Spleen (tissue), 11 donors: ENCODE data around the gene KIFC3. TPM values are rescaled to one million over a fixed set of nuclear protein-coding genes. Genes with fewer than 3 reads are reported as not detected.
A peak's percentile ranks its signal among the peaks of the same experiment; 100 is the strongest.

Experiments used
- DNase-seq: peaks from one replicate; pipeline ENCODE4 v3.0.0-alpha.2; 2020
- H3K27ac ChIP-seq, 8 donors: fragments of 200-600 bp; sonication (generic) in 7 of 8; 1 replicate in 4 of 8; 2 replicates in 4 of 8; pipeline versions ENCODE4 v1.5.0 to v1.8.0; 2016 to 2021; ENCODE audit warnings: inconsistent platforms in 4 of 8, mild to moderate bottlenecking in 4 of 8, moderate library complexity in 1 of 8
- H3K27me3 ChIP-seq, 7 donors: fragments of 200-600 bp; sonication (generic) in 6 of 7; replicated peaks in 1 of 7; 1 replicate in 4 of 7; 2 replicates in 3 of 7; pipeline versions ENCODE4 v1.5.0 to v1.8.0; 2016 to 2021; ENCODE audit warnings: inconsistent platforms in 3 of 7, mild to moderate bottlenecking in 1 of 7
- H3K36me3 ChIP-seq, 6 donors: fragments of 200-600 bp; sonication (generic) in 5 of 6; 1 replicate in 4 of 6; 2 replicates in 2 of 6; pipeline versions ENCODE4 v1.5.0 to v1.8.0; 2016 to 2021; ENCODE audit warnings: inconsistent platforms in 2 of 6
- H3K4me1 ChIP-seq, 6 donors: fragments of 200-600 bp; sonication (generic) in 5 of 6; 1 replicate in 3 of 6; 2 replicates in 3 of 6; pipeline versions ENCODE4 v1.5.0 to v1.8.0; 2016 to 2021; ENCODE audit warnings: inconsistent platforms in 3 of 6
- H3K4me3 ChIP-seq, 8 donors: fragments of 200-600 bp; sonication (generic) in 7 of 8; 1 replicate in 4 of 8; 2 replicates in 4 of 8; pipeline versions ENCODE4 v1.5.0 to v1.8.0; 2016 to 2021; ENCODE audit warnings: inconsistent platforms in 4 of 8, mild to moderate bottlenecking in 4 of 8, moderate library complexity in 2 of 8
- H3K9me3 ChIP-seq, 8 donors: fragments of 200-600 bp; sonication (generic) in 7 of 8; 1 replicate in 4 of 8; 2 replicates in 4 of 8; pipeline versions ENCODE4 v1.5.0 to v1.8.0; 2016 to 2021; ENCODE audit warnings: inconsistent platforms in 4 of 8
- POLR2A ChIP-seq, 3 donors: fragments of 450-650 bp; IDR thresholded peaks; one replicate each; pipeline ENCODE4 v1.5.1; 2017; ENCODE audit warnings: antibody characterized with exemption in 3 of 3, mild to moderate bottlenecking in 1 of 3
- POLR2AphosphoS5 ChIP-seq, 3 donors: sonication (generic); formaldehyde crosslinking; IDR thresholded peaks; one replicate each; pipeline ENCODE4 v1.5.1; 2017; ENCODE audit warnings: antibody characterized with exemption in 3 of 3
- WGBS, 5 donors: extraction: QIAGEN DNeasy Blood & Tissue Kit in 3 of 5; methylation state at CpG; one replicate each; pipeline versions ENCODE4 v1.1.5 to v1.1.7; 2013 to 2018; 5-methylcytosine and 5-hydroxymethylcytosine counted together
- intact Hi-C: fragments of 100-400 bp; cut with DNase I; formaldehyde crosslinking; loops from one replicate; pipeline ENCODE4 v1.15.0; 2023; ENCODE audit warnings: low total_unique reads
- polyA plus RNA-seq, 3 donors: library from polyadenylated mRNA; stranded (reverse); fragments of 200-250 nt; gene quantifications; one replicate each; pipeline ENCODE4 v1.2.1, GENCODE V29; 2013
- total RNA-seq, 7 donors: library from RNA; depleted of rRNA in 3 of 7; stranded (reverse); fragments of >200 nt in 3 of 7; fragmentation: NEBNext Ultra II Directional in 4 of 7; extraction: Animal tissue kit (Norgen Biotek cat#: 25700) in 4 of 7; gene quantifications; one replicate each; pipeline versions ENCODE4 v1.1.0 to v1.2.1, GENCODE V29; 2016 to 2021
- TF ChIP-seq, protein P1 (sequence below), 11 experiments: fragments of 200-600 bp in 7 of 11; fragments of 450-650 bp in 4 of 11; sonication (generic) in 4 of 11; IDR thresholded peaks in 8 of 11; conservative IDR thresholded peaks in 3 of 11; 1 replicate in 7 of 11; 2 replicates in 4 of 11; pipeline versions ENCODE4 v1.4.0 to v1.8.0; 2016 to 2021; ENCODE audit warnings: antibody characterized with exemption in 11 of 11, inconsistent platforms in 4 of 11, mild to moderate bottlenecking in 1 of 11
- donor health status: healthy with polysubstance abuse.
- donor health status: DM: no; HTN: no; CAD: no; lungs with moderate emphysema.
- donor health status: DM: no; HTN: no; CAD: no.
- donor health status: Bipolar disorder and iron deficiency.
- donor health status: healthy.
- donor health status: DM: no; HTN: no; CAD: no.
- donor health status: DM: yes; HTN: yes; CAD: no.

The KIFC3 gene
- total and polyA plus RNA-seq, 10 donors: 4.6 to 61.5 (median 42.6) TPM

DNA sequence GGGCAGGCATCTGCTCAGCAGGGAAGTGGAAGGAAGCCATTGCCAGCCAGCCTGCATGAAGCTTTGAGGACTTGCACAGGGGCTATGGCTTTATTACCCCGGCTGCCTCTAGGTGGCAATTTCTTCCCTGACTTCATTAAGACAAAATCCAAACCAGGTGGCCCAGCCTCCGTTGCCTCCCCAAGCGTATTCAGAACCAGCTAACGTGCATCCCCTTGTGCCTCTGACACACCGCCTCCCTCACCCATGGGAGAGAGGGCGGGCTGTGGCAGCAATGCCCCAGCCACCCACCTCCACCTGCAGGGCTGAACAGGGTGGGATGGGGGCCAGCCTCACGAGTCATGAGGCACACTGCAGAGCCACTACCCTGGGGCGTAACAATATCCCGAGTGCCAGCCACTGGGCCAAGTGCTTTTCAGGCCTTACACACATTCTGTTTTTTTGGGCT is 6.8 kb downstream of the KIFC3 start:
- Histone ChIP-seq H3K27me3 (peaks cover 0 to 6% (median 0%) of the 10 kb centered on the region in 7 donors), H3K4me1 (peaks cover 18 to 52% (median 33%) of the 10 kb centered on the region in 6 donors), H3K9me3 (no peaks in the 10 kb centered on the region), H3K4me3 (no peak overlapping the region), H3K36me3 (peaks cover 0 to 39% (median 6%) of the 10 kb centered on the region in 6 donors), H3K27ac (no peak overlapping the region)
- intact Hi-C loops: no loop called here
- 44 to 77% (median 56%) methylated on average over 6 to 9 of the region's 9 CpGs for WGBS, 5 donors
- TF ChIP-seq POLR2AphosphoS5 (IDR thresholded peaks at IDR 0.05): no peak
- TF ChIP-seq, protein P1, sequence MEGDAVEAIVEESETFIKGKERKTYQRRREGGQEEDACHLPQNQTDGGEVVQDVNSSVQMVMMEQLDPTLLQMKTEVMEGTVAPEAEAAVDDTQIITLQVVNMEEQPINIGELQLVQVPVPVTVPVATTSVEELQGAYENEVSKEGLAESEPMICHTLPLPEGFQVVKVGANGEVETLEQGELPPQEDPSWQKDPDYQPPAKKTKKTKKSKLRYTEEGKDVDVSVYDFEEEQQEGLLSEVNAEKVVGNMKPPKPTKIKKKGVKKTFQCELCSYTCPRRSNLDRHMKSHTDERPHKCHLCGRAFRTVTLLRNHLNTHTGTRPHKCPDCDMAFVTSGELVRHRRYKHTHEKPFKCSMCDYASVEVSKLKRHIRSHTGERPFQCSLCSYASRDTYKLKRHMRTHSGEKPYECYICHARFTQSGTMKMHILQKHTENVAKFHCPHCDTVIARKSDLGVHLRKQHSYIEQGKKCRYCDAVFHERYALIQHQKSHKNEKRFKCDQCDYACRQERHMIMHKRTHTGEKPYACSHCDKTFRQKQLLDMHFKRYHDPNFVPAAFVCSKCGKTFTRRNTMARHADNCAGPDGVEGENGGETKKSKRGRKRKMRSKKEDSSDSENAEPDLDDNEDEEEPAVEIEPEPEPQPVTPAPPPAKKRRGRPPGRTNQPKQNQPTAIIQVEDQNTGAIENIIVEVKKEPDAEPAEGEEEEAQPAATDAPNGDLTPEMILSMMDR (IDR thresholded peaks at IDR 0.05 in 8 of 11, conservative IDR thresholded peaks at IDR 0.05 in 3 of 11): peak in 6 of 11 experiments; percentile 18 to 45 (median 37)
- no peak for DNase-seq

DNA sequence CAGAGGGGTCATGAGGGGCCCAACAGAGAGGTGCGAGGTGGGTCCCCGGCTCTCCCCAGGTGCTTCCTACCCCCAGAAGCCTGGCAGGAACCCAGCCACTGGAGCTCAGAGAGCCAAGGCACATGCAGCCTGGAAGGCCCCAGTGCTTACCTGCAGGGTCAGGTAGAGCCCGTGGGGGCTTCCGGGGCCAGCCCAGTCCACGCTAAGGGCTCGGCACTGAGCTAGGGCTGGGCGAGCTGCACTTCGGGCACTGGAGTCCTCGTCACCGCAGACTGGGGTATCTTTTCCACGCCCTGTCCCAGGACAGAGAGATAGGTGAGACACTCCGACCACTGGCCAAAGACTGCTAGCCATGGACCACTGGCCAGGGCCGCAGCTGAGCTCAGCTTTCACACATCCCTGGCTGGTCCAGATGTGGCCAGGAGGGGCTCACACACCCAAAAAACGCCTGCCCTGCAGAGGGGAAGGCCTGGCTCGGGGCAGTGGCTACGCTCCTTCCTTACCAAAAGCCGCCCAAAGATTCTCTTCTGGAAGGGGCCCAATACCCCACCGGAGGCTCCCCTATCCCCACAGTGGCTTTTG is 7.4 kb downstream of the KIFC3 start:
- Histone ChIP-seq H3K9me3 (no peaks in the 10 kb centered on the region), H3K36me3 (peaks cover 0 to 43% (median 6%) of the 10 kb centered on the region in 6 donors), H3K27ac (no peak overlapping the region), H3K27me3 (peaks cover 0 to under 1% (median 0%) of the 10 kb centered on the region in 7 donors), H3K4me1 (peaks cover 13 to 49% (median 28%) of the 10 kb centered on the region in 6 donors), H3K4me3 (no peak overlapping the region)
- TF ChIP-seq, protein P1 (IDR thresholded peaks at IDR 0.05 in 8 of 11, conservative IDR thresholded peaks at IDR 0.05 in 3 of 11): no peak
- TF ChIP-seq POLR2A (IDR thresholded peaks at IDR 0.05) (no peak), POLR2AphosphoS5 (IDR thresholded peaks at IDR 0.05) (no peak)
- intact Hi-C loops: no loop called here
- WGBS, 5 donors: 52 to 89% (median 87%) methylated on average over 3 to 18 of the region's 18 CpGs
- no peak for DNase-seq

DNA sequence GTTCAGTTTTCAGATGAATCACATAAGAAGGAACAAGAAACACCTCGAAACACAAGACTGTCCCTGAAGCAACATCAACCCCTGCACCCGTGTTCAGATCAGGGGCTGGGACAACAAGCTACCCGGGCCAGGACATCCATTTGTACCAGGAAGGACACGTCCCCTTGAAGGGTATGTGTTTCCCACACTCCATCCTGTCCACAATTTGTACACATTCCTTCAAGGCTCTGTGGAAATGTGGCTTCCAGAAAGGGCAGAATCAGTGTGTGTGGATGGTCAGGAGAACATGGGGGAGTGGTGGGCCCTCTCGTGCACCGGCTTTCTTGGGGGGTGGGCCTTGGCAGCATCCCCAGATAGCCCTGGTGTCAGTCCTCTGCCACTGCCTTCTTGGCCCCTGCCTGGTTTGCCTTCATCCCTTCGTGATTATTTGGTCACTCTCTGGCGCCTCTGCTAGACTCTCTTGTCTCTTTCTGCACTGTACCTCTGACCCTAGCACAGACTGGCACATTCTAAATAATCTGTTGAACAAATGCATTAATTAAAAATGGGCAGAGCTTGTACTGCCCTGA is 10.3 kb downstream of the KIFC3 start:
- Histone ChIP-seq H3K9me3 (no peaks in the 10 kb centered on the region), H3K27me3 (no peaks in the 10 kb centered on the region), H3K4me3 (no peak overlapping the region), H3K4me1 (peaks cover 0 to 41% (median 12%) of the 10 kb centered on the region in 6 donors), H3K36me3 (peaks cover 0 to 58% (median 3%) of the 10 kb centered on the region in 6 donors), H3K27ac (peak overlapping the region in 6 of 8 donors; percentile 14 to 61 (median 58))
- intact Hi-C loops: no loop called here
- TF ChIP-seq POLR2AphosphoS5 (IDR thresholded peaks at IDR 0.05): no peak
- no peak for TF ChIP-seq POLR2A (IDR thresholded peaks at IDR 0.05)
- TF ChIP-seq, protein P1 (IDR thresholded peaks at IDR 0.05 in 8 of 11, conservative IDR thresholded peaks at IDR 0.05 in 3 of 11): no peak
- WGBS, 5 donors: 52 to 69% (median 63%) methylated on average over 8 of the region's 8 CpGs
- DNase-seq: no peak

DNA sequence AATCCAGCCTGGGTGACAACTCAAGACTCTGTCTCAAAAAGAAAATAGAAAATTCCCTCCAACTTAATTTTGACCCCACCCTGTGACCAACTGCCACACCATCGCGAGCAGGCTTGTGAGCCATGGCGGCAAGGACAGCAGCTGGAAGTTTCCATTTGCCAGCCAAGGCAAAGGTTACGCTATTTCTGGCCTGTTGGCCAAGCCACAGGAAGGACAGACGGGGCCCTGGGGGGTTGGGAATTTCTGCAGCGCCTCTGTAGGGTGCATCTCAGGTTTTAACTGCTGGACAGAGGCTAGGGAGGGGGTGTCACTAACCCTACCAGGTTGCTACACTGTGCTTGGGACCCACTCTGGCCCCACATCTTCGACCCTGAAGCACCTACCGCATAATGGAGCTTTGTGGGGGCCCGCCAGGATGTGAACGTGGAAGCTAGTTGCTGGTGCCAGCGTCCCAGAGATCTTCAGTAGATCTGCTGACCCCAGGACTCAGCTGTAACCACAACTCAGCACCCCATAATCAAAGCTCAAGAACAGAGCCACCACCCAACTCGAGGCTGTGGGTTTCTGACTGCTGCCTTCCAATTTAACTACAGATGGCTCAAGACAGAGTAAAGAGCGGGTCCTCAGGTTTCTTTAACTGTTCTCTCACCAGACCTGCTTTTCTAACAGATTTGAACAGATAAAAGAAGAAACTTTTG is 10.9 kb downstream of the KIFC3 start:
- Histone ChIP-seq H3K9me3 (no peaks in the 10 kb centered on the region), H3K4me1 (peaks cover 0 to 48% (median 14%) of the 10 kb centered on the region in 6 donors), H3K4me3 (no peak overlapping the region), H3K27me3 (no peaks in the 10 kb centered on the region), H3K36me3 (peaks cover 0 to 55% (median 3%) of the 10 kb centered on the region in 6 donors), H3K27ac (peak overlapping the region in 6 of 8 donors; percentile 14 to 61 (median 58))
- WGBS, 5 donors: 42 to 56% (median 44%) methylated on average over 11 to 13 of the region's 13 CpGs
- intact Hi-C loops: no loop called here
- DNase-seq: no peak
- TF ChIP-seq POLR2A (IDR thresholded peaks at IDR 0.05) (no peak), POLR2AphosphoS5 (IDR thresholded peaks at IDR 0.05) (peak in 2 of 3 donors; percentile 43 to 56)
- TF ChIP-seq, protein P1 (IDR thresholded peaks at IDR 0.05 in 8 of 11, conservative IDR thresholded peaks at IDR 0.05 in 3 of 11): no peak
